ENCODE results near the gene TBX19.

Gene TBX19

DNA sequence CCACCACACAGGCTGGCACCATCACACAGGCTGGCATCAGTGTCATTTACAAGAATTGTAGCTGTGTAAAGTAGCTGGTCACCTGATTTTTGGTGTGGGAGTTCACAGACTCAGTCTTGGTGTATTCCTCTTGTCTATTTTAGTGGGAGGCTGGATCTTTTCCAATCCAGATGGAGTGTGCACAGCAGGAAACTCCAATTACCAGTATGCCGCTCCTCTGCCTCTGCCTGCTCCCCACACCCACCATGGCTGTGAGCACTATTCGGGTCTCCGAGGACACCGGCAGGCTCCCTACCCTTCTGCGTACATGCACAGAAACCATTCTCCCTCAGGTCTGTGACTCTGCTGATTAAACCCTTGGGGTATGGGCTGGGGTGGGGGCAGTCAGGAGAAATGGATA is 24.2 kb downstream of the TBX19 start:
- TF ChIP-seq FOXM1 (IDR thresholded peaks at IDR 0.05; ENCODE audit: borderline replicate concordance, low read depth) = no peak
- TF ChIP-seq YY1 (IDR thresholded peaks at IDR 0.05; ENCODE audit: low read depth) = no peak
- no peak for TF ChIP-seq EP300 (IDR thresholded peaks at IDR 0.05; ENCODE audit: borderline replicate concordance)
- TF ChIP-seq TEAD4 (IDR thresholded peaks at IDR 0.05) = no peak
- no peak for TF ChIP-seq NFIC (IDR thresholded peaks at IDR 0.05)
- no peak for TF ChIP-seq ZBTB7A (IDR thresholded peaks at IDR 0.05; ENCODE audit: low read depth)
- TF ChIP-seq, protein P1, sequence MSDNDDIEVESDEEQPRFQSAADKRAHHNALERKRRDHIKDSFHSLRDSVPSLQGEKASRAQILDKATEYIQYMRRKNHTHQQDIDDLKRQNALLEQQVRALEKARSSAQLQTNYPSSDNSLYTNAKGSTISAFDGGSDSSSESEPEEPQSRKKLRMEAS (IDR thresholded peaks at IDR 0.05) = no peak
- no peak for TF ChIP-seq USF1 (IDR thresholded peaks at IDR 0.05)
- no peak for TF ChIP-seq RAD21 (IDR thresholded peaks at IDR 0.05; ENCODE audit: low read depth)
- TF ChIP-seq TAF1 (IDR thresholded peaks at IDR 0.05; ENCODE audit: low read depth) = no peak
- no peak for TF ChIP-seq TCF12 (IDR thresholded peaks at IDR 0.05; ENCODE audit: low read depth)
- TF ChIP-seq REST (IDR thresholded peaks at IDR 0.05; ENCODE audit: low read depth) = no peak

GRCh38 chr1:168312718-168313604 is 32.3 kb downstream of the TBX19 start:
- TF ChIP-seq NFIC (IDR thresholded peaks at IDR 0.05) = no peak
- no peak for TF ChIP-seq YY1 (IDR thresholded peaks at IDR 0.05; ENCODE audit: low read depth)
- TF ChIP-seq FOXM1 (IDR thresholded peaks at IDR 0.05; ENCODE audit: borderline replicate concordance, low read depth) = no peak
- TF ChIP-seq TEAD4 (IDR thresholded peaks at IDR 0.05) = no peak
- no peak for TF ChIP-seq CREB1 (IDR thresholded peaks at IDR 0.05; ENCODE audit: low read depth)
- no peak for TF ChIP-seq RAD21 (IDR thresholded peaks at IDR 0.05; ENCODE audit: low read depth)

DNA sequence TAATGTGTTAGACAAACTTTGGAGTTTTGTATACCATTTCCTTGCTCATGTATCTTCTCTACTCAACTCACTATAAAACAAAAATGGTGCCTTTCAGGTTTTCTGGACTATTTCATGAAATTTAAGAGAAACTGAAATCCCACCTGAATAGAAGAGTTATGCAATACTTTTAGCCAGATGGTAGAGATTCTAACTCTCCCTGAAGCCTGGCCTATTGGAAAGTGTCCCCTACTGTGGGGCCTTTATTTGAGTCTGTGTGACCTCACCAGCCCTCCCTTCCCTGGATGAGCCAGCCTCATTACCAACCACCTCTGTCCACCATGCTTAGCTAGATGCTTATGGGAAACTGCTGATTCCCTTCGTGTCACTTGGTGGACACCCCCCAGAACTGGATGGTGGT is 35.5 kb downstream of the TBX19 start:
- TF ChIP-seq, protein P1 (IDR thresholded peaks at IDR 0.05) = no peak
- TF ChIP-seq USF1 (IDR thresholded peaks at IDR 0.05) (no peak), EP300 (IDR thresholded peaks at IDR 0.05; ENCODE audit: borderline replicate concordance) (no peak)

DNA sequence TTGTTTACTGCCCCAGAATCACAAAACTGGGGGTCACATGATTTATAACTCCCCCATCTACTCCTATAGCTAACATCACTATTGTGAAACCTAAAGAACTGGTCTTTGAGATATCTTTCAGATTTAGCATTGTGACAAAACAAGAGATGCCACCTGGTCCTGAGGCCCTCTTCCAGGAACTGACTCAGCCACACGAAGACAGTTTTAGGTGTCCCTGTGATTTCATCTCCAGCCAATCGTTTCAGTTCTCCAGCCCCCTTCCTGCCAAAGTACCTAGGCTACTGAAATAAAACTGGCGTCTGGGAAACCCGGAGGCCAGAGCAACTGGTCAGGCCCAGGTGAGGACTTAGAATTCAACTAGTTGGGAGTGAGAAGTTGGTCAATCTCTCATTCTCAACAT is 36.6 kb downstream of the TBX19 start:
- TF ChIP-seq REST (IDR thresholded peaks at IDR 0.05; ENCODE audit: low read depth) (no peak), USF1 (IDR thresholded peaks at IDR 0.05) (no peak), ZBTB7A (IDR thresholded peaks at IDR 0.05; ENCODE audit: low read depth) (no peak), TEAD4 (IDR thresholded peaks at IDR 0.05) (no peak), NFIC (IDR thresholded peaks at IDR 0.05) (no peak)

GRCh38 chr1:168319691-168320090 is 39.0 kb downstream of the TBX19 start:
- TF ChIP-seq YY1 (IDR thresholded peaks at IDR 0.05; ENCODE audit: low read depth) = no peak
- TF ChIP-seq TAF1 (IDR thresholded peaks at IDR 0.05; ENCODE audit: low read depth) = no peak
- TF ChIP-seq EGR1 (IDR thresholded peaks at IDR 0.05) = no peak

- TF ChIP-seq ZBTB7A (IDR thresholded peaks at IDR 0.05; ENCODE audit: low read depth) (no peak), YY1 (IDR thresholded peaks at IDR 0.05; ENCODE audit: low read depth) (no peak), TCF12 (IDR thresholded peaks at IDR 0.05; ENCODE audit: low read depth) (no peak), RAD21 (IDR thresholded peaks at IDR 0.05; ENCODE audit: low read depth) (no peak), FOXM1 (IDR thresholded peaks at IDR 0.05; ENCODE audit: borderline replicate concordance, low read depth) (no peak), EGR1 (IDR thresholded peaks at IDR 0.05) (no peak), EP300 (IDR thresholded peaks at IDR 0.05; ENCODE audit: borderline replicate concordance) (no peak), NFIC (IDR thresholded peaks at IDR 0.05) (no peak), TEAD4 (IDR thresholded peaks at IDR 0.05) (no peak), CREB1 (IDR thresholded peaks at IDR 0.05; ENCODE audit: low read depth) (no peak), TAF1 (IDR thresholded peaks at IDR 0.05; ENCODE audit: low read depth) (no peak), REST (IDR thresholded peaks at IDR 0.05; ENCODE audit: low read depth) (no peak), CEBPB (IDR thresholded peaks at IDR 0.05) (no peak), USF1 (IDR thresholded peaks at IDR 0.05) (no peak)
- TF ChIP-seq, protein P1 (IDR thresholded peaks at IDR 0.05) = no peak
These were observed 39.5 kb downstream of the TBX19 start for GRCh38 chr1:168320149-168320548.
